Skeletal muscle cell (primary cell): ENCODE measurements around the gene ZNF621.

ENCODE experiments used
- DNase-seq: peaks from one replicate; pipeline ENCODE4 v3.0.0-alpha.2; 2010; ENCODE audit warnings: low read depth
- H3K4me3 ChIP-seq: 2 replicates; pipeline ENCODE4 v1.5.1; 2011; ENCODE audit warnings: low read depth, mild to moderate bottlenecking, control low read depth, low read length, moderate library complexity

ZNF621 gene

DNA sequence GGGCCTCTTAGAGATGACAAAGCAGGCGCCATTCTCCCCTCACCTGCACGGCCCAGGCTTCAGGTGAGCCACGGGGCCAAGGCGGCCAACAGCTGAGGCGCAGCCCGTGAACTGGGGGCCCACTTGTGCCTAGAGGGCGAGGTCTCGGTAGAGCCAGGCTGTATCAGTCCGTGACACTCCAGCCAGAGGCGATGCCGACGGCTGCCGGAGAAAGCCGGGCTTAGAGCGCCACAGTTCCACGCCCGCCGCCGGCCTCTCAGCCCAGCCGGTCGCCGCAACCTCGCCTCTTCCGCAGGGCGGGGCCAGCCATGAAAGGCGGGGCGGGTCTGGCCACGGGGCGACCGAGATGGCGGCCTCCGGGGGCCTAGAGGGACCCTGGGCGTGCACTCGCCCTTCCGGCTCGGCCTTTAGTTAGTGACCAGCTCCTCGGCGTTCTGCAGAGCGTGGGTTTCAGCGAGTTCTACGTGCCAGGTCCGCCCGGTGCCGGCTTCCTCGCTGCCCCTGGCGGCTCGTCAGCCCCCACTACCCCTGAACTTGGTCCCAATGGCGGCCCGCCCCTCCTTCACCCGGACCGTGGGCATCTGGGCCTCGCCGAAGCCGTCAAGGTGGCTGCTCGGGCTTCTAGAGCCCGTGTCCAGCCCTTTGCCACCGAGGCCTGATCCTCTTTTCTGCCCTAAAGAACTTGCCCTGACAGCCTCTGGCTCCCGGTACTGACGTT, at the start of gene ZNF621:
Gene ZNF621 (plus strand): TSS at position 393 of the 718 bp plus-strand sequence. CDS start 881 bp downstream, outside the sequence.
- DNase-seq, result peak; percentile 53
- peak within 1 kb of the TSS; percentile 80 for H3K4me3 ChIP-seq

DNA sequence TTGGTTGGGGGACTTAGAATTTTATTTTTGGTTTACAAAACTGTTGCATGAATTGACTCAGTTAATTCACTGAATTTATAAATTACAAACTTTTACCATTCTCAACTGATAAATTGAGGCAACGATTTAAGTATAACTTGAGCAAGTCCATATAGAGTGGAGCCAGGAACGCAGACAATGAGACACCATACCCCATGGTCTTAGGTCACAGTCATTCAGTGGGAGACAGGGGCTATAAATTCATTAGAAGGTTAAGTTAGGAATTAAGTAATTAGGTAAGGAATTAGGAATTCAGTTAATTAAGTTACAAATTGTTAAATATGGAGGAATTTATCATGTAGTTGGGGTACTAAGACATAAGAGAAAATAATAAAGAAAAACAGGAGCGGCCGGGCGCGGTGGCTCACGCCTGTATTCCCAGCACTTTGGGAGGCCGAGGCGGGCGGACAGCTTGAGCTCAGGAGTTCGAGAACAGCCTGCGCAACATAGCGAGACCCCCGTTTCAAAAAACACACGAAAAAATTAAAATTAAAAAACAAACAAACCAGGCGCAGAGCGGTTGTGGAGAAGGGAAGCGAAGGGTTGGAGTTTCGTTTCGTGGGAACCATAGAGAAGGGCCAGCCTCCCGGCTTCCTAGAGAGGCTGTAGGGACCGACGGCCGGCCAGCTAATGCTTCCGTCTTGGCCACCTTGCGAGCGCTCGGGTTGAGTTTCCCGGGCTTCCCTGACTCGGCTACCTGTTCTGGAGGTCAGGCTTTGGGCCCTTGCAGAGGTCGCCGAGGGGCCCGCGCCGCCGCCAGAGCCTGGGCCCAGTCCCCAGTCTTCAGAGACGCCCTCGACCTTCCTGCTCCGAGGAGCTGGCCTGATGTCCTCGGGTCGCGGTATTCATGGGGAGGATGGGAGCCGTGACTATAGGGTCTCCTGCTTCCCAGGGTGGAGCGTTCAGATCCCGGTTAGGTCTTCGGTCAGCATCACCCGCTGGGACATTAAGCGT, 48.0 kb upstream of the ZNF621 start, which contains the start of gene ZNF619:
Gene ZNF619 (plus strand): TSS at position 645 of the 993 bp plus-strand sequence. CDS start 858 bp downstream, outside the sequence.
- H3K4me3 ChIP-seq, result peak within 1 kb of the TSS; percentile 83

DNA sequence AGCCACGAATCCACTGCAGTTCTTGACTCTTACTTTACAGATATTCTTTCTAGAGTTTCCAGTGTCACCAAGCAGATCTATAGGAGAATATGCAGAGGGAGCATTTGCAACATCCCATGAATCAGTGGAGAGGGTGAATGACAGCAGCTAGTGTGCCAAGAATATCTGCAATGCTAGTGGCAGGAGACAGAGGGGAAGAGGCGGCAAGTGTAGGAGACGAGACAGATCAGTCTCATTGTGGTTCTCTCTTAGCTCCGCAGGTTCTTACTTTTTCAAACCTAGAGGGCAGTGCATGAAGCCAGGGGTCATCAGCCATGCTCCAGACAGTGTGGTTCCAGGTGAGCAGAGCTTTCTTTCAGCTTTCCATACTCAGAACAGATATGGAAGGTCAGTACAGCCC, 47.1 kb upstream of the ZNF621 start:
- H3K4me3 ChIP-seq, result peak overlapping the region; percentile 83
- DNase-seq, result no peak

More for the DNA sequence above, 48.0 kb upstream of the ZNF621 start, which contains the start of gene ZNF619:
- peak; percentile 32 for DNase-seq

DNA sequence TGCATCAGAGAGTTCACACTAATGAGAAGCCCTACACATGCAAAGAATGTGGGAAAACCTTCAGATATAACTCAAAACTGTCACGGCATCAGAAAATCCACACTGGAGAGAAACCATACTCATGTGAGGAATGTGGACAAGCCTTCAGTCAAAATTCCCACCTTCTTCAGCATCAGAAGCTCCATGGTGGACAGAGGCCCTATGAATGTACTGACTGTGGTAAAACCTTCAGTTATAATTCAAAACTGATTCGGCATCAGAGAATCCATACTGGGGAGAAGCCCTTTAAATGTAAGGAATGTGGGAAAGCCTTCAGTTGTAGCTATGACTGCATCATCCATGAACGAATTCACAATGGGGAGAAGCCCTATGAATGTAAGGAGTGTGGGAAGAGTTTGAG, 37.6 kb upstream of the ZNF621 start:
- no peak for DNase-seq

DNA sequence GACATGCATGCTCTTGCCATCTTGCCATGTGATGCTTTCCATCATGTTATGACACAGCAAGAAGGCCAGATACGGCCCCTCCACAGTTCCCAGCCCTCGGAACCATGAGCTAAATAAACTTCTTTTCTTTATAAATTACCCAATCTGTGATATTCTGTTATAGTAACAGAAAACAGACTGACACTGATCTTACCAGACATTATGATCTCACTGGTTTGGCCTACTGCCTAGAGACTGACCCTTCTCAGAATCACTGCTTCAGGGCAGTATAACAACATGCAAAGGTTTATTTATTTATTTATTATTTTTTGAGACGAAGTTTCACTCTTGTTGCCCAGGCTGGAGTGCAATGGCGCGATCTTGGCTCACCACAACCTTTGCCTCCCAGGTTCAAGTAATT, 33.8 kb upstream of the ZNF621 start:
- no peak for DNase-seq
- no peak overlapping the region for H3K4me3 ChIP-seq

More for the DNA sequence above, 37.6 kb upstream of the ZNF621 start:
- no peak overlapping the region for H3K4me3 ChIP-seq

DNA sequence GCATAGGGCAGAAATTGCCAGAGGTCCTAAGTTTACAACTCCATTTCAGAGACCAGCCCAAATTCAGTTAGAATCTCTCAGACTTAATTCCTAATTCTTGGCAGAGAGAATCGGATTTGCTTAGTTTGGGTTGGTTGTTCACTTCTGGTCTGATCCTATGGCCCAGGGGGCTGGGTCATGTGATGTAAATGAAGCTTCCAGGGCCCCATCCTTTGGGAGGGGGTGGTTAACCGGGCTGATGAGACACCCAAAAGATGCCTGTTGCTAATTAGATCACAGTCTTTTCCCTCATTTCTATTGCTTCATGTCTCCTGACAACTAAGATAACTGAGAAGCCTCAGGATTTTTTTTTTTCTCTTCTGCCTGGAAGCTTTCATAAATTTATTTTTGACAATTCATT, 30.1 kb upstream of the ZNF621 start:
- DNase-seq, result no peak

DNA sequence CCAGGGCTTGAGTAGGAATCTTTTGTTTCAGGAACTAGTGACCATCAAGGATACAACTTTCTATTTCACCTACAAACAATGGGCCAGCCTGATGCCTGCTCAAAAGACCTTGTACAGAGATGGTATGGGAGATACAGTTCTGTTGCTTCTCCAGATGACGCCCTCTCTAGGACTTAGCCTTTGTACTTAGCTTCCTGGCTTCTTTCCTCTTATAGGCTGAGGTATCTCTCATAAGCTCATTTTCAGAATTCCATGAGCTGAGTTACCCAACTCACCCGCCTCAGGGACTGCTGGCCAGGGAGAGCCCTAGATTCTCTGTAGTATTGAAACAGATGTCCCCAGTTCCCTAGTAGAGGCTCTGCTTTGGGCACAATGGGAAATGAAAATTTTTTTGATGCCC, 27.5 kb upstream of the ZNF621 start:
- H3K4me3 ChIP-seq, result no peak overlapping the region

More for the DNA sequence above, 30.1 kb upstream of the ZNF621 start:
- no peak overlapping the region for H3K4me3 ChIP-seq

DNA sequence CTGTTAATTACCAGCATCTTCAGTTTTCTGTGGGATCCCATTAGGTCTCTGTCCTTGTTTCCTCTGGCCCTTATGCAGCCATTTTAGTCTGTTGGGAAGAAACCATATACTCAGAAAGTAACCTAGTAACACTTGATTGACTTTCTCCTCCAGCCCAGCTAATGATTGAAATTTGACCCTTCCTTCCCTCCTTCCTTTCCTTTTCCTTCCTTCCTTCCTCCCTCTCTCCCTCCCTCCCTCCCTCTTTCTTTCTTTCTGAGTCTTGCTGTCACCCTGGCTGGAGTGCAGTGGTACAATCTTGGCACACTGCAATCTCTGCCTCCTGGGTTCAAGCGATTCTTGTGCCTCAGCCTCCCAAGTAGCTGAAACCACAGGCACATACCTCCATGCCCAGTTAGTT, 24.8 kb upstream of the ZNF621 start:
- no peak overlapping the region for H3K4me3 ChIP-seq
- no peak for DNase-seq

More for the DNA sequence above, 27.5 kb upstream of the ZNF621 start:
- no peak for DNase-seq

DNA sequence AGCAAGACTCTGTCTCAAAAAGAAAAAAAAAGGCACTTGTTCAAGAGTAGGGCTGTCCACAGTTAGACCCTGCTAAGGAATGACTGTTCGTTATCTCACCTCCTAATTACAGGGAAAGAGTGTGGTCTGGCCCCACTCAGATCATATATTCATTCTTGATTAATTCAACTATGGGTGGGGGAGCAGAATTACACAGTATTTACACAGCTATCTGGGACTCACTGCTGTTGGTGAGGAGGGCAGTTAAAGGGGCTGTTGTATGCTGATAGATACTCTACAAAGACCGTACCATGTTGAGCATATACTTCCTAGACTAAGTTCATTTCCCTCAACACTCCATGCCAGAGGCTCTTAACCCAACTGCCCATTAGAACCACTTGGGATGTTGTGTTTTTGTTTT, 22.7 kb upstream of the ZNF621 start:
- no peak for DNase-seq

DNA sequence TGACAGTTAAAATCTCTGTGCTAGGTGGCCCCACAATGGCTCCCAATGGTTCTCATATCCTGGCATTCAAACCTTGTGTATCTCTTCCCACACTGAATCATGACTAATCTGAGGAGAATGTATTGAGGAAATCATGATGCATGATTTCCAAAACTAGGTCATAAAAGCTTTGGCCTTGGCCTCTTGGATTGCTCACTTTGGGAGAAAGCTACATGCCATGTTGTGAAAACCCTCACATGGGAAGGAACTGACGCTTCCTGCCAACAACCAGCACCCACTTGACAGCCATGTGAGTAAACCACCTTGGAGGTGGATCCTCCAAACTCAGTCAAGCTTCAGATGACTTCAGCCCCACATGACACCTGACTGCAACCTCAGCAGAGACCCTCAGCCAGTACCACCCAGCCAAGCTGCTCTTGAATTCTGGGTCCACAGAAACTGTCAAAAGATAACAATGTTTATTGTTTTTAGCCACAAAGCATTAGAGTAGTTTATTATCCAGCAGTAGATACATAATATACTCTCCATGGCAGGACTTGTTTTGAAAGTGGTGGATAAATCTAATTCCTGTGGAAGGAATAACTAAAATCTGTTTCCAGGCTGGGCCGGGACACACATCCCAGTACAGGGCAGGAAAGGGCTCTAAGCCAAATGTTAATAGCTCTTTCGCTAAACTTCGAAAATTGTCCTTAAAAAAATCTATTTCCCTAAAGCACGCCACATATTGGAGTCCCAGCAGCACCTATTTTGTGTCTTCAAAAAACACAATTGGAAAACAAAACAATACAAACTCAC, 19.9 kb upstream of the ZNF621 start:
- H3K4me3 ChIP-seq, result no peak overlapping the region
- peak; percentile 95 for DNase-seq

More for the DNA sequence above, 22.7 kb upstream of the ZNF621 start:
- H3K4me3 ChIP-seq, result no peak overlapping the region

DNA sequence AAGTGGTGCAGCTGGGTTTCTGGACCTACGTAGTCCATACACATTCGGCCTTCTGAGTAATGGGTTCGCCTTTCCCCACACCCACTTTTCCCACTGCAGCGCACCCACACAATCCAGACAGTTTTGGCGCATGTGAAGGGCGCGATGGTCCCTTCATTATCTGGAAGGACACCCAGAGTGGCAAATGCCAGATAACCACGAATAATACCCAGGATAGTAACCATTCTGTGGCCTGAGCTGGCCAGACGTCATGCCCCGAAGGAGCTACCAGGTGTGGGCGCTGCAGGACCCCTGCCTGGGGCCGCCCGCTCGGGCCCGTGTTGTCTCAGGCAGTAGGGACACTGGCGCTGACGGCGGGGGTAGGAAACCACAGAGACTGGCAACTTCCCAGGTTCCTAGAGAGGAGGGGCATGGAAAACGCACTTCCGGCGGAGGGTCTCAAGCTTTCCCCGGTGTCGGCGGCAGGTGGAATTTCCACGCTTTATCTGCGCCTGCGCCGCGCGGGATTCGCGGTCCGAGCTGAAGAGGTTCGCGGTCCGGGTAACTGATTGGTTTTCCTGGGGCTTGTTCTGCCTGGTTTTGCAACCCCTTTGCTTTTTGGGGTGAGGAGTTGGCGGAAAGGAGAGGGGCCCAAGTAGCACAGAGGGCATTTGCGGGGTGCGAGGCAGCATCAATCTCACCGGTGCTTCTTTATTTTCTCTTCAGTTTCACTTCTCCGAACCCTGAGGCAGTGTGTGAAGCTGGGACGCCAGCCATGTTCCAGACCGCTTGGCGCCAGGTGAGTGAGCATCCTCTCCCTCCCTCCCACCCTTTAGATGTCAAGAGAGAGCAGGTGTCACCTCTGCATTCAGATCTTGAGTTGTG, 18.9 kb upstream of the ZNF621 start, which contains the start of gene ZNF620:
Gene ZNF620 (plus strand): TSS at position 441 of the 864 bp plus-strand sequence. CDS start 314 bp downstream, at position 755.
- H3K4me3 ChIP-seq, result peak within 1 kb of the TSS; percentile 57
- DNase-seq, result no peak

DNA sequence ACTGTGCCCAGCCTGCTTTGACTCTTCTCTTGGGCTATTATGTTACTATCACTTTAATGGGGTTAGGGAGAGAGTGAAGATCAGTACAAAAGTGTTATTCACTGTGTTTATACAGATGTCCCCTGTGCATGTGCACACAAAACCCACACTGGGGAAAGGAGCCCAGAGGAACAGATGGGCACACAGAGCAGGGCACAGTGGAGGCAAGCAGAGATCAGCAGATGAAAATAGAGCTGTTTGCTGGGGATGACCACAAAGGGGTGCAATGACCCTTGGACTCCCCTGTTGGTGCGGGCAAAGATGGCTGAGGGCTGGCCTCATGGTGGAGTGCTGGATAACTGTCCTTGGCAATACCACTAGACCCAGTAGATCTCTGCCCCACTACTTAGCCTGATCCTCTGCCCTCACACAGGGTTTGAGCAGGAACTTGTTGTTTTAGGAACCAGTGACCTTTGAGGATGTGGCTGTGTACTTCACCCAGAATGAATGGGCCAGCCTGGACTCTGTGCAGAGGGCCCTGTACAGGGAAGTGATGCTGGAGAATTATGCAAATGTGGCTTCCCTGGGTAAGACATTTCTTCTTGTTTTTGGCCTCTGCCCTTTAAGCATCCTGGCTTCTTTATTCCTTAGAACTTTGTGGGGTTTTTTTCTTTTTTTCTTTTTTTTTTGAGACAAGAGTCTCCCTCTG, 13.6 kb upstream of the ZNF621 start:
- no peak overlapping the region for H3K4me3 ChIP-seq
- DNase-seq, result no peak

DNA sequence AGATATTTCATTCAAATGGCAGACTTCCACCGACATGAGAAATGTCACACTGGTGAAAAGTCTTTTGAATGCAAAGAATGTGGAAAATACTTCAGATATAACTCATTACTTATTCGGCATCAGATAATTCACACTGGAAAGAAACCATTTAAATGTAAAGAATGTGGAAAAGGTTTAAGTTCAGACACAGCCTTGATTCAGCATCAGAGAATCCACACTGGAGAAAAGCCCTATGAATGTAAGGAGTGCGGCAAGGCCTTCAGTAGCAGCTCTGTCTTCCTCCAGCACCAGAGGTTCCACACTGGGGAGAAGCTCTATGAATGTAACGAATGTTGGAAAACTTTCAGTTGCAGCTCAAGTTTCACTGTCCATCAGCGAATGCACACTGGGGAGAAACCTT, 8.6 kb upstream of the ZNF621 start:
- DNase-seq, result no peak
- H3K4me3 ChIP-seq, result no peak overlapping the region

DNA sequence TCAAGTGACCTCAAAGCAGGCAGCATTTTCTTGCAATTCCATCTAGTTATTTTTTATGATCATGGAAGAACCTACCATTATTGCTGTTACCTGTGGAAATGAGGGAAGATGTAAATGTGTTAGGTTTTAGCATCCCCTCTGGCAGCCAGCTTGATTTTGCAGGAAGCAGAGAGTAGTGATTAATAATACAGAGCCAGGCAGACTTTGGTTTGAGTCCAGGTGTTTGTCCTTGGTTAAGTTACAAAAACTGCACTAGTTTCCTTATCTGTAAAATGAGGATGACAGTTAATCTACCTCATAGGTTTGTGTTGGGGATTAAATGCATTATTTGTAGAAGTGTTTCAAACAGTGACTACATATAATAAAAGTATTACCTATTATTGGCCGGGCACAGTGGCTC, 6.7 kb upstream of the ZNF621 start:
- H3K4me3 ChIP-seq, result no peak overlapping the region

DNA sequence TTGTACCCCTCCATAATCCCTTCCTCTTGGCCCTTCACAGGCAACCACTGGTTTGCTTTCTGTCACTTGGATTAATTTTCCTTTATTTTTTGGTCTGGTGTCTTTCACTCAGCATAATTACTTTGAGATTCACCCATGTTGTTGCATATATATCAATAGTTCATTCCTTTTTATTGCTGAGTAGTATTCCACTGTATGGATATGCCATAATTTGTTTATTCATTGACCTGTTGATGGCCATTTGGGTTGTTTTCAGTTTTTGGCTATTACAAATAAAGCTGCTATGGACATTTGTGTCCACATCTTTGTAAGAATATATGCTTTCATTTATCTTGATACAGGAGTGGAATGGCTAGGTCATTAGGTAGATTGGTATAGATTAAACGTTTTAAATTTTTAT, 5.9 kb upstream of the ZNF621 start:
- DNase-seq, result no peak
- no peak overlapping the region for H3K4me3 ChIP-seq

More for the DNA sequence above, 6.7 kb upstream of the ZNF621 start:
- no peak for DNase-seq

DNA sequence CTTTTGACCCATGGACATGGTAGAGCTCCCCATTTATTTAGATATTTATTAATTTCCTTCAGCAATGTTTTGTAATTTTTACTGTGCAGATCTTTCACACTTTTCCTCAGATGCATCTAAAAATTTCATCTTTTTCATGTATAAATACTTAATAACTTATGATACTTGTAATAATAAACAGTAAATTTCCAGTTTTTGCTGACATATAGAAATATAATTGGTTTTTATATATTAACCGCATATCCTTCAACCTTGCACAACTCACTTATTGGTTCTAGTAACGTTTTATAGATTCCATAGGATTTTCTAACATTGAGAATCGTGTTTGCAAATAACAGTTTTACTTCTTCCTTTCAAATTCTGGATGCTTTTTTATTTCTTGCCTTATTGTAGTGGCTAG, 3.5 kb upstream of the ZNF621 start:
- no peak overlapping the region for H3K4me3 ChIP-seq
- no peak for DNase-seq

DNA sequence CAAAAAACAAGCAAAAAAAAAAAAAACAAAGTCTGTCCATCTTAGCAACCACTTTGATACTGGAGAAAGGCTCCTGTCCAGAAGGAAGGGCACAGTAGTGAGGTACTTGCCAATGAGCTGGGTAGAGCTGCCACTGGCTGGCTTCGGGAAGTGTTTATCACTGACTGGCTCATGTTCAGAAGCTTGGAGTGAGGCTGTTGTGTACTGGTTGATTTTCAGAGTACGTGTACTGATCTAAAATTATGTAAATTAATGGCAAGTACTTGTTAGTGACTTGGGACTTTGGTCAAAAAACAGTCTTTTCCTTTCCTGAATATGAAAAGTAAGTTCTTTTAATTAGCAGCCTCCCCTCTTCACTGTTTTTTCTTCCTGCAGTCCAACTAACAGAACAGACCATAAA, 979 bp upstream of the ZNF621 start:
- no peak for DNase-seq
- no peak overlapping the region for H3K4me3 ChIP-seq

DNA sequence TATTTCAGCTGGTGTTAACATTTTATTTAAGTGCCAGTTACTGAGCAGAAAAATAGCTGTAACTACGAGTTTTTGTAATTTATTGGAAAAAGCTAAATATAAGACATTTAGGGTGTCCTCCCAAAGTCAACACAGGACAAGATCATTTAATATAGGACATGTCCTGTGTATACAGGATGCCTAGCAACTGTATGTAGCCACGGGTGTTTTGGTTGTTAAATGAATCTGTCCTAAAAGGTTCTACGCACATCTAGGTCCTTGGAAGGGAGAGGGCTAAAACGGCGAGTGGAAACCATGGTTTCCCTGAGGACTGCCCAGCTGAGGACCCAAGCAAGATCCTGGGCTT, 565 bp upstream of the ZNF621 start:
- peak overlapping the region; percentile 80 for H3K4me3 ChIP-seq
- DNase-seq, result no peak
